HG02943 (cell line): ENCODE data around the gene ANO7.

Experiments used
- ATAC-seq: cut with Tn5 transposase; IDR thresholded peaks from one replicate; pipeline ENCODE4 v1.9.1; 2021; ENCODE audit warnings: mild to moderate bottlenecking, low read depth, moderate library complexity; ENCODE audit not compliant: unreplicated experiment

ANO7 gene

GRCh38 chr2:241156971-241157441 is 31.5 kb upstream of the ANO7 start:
- no peak for ATAC-seq

- ATAC-seq: no peak
Observed at GRCh38 chr2:241157841-241158545, 30.5 kb upstream of the ANO7 start.

GRCh38 chr2:241158546-241158900 is 30.0 kb upstream of the ANO7 start:
- no peak for ATAC-seq

GRCh38 chr2:241159116-241159515 is 29.4 kb upstream of the ANO7 start:
- no peak for ATAC-seq

- no peak for ATAC-seq
Observed at GRCh38 chr2:241160318-241160717, 28.2 kb upstream of the ANO7 start.

- no peak for ATAC-seq
Observed at GRCh38 chr2:241161646-241162281, 26.7 kb upstream of the ANO7 start.

GRCh38 chr2:241163601-241164118 is 24.8 kb upstream of the ANO7 start:
- no peak for ATAC-seq

GRCh38 chr2:241168366-241168765 is 20.1 kb upstream of the ANO7 start:
- ATAC-seq: no peak

- no peak for ATAC-seq
Observed at GRCh38 chr2:241173557-241173956, 14.9 kb upstream of the ANO7 start.

- ATAC-seq: no peak
Observed at GRCh38 chr2:241177526-241178334, 10.7 kb upstream of the ANO7 start.

- no peak for ATAC-seq
Observed at GRCh38 chr2:241178961-241179360, 9.5 kb upstream of the ANO7 start.

GRCh38 chr2:241179899-241180298 is 8.6 kb upstream of the ANO7 start:
- ATAC-seq: no peak

GRCh38 chr2:241180495-241180894 is 8.0 kb upstream of the ANO7 start:
- ATAC-seq: no peak

- no peak for ATAC-seq
Observed at GRCh38 chr2:241182126-241182525, 6.4 kb upstream of the ANO7 start.

- no peak for ATAC-seq
Observed at GRCh38 chr2:241182531-241183133, 5.8 kb upstream of the ANO7 start.

GRCh38 chr2:241183221-241183620 is 5.3 kb upstream of the ANO7 start:
- ATAC-seq: no peak

- ATAC-seq: no peak
Observed at GRCh38 chr2:241184901-241185300, 3.6 kb upstream of the ANO7 start.

- ATAC-seq: no peak
Observed at GRCh38 chr2:241185961-241186360, 2.5 kb upstream of the ANO7 start.

- ATAC-seq: no peak
Observed at GRCh38 chr2:241187101-241187917, 1.2 kb upstream of the ANO7 start.

- no peak for ATAC-seq
Observed at GRCh38 chr2:241187918-241188234, 601 bp upstream of the ANO7 start.
